PC-9 (cell line): ENCODE data around the gene C11orf52. TPM values are rescaled to one million over a fixed set of nuclear protein-coding genes. Genes with fewer than 3 reads are reported as not detected.
A peak's percentile ranks its signal among the peaks of the same experiment; 100 is the strongest.

ENCODE experiments used
- BruUV-seq: library from RNA; stranded (reverse); fragments of 400-500 nt; replicated peaks from 2 replicates; lab custom pipeline; 2021; lab: Mats Ljungman, UMichigan
- CTCF ChIA-PET: fragments of 300-600 bp; sonication (Branson Sonifier 250); formaldehyde crosslinking; loops from one replicate; lab custom pipeline; 2022; ENCODE audit warnings: antibody characterized with exemption; lab: Charles Lee
- POLR2A ChIA-PET: fragments of 300-600 bp; sonication (Branson Sonifier 250); formaldehyde crosslinking; loops from one replicate; lab custom pipeline; 2022; ENCODE audit warnings: antibody characterized with exemption; ENCODE audit not compliant: unreplicated experiment; lab: Charles Lee
- DNase-seq, 2 experiments: peaks; one replicate each; pipeline versions ENCODE4 v3.0.0 to v3.0.0-alpha.2; 2015 to 2022; ENCODE audit warnings: mixed read lengths in 1 of 2
- H2AFZ ChIP-seq: fragments of 200-600 bp; sonication (generic); 2 replicates; pipeline ENCODE4 v1.8.1; 2017; ENCODE audit warnings: antibody characterized with exemption
- H3F3A ChIP-seq: fragments of 200-600 bp; sonication (generic); 2 replicates; pipeline ENCODE4 v1.8.1; 2017; ENCODE audit warnings: antibody characterized with exemption, mild to moderate bottlenecking, low read depth; ENCODE audit not compliant: insufficient read depth
- H3K27ac ChIP-seq: fragments of 200-600 bp; sonication (generic); 2 replicates; pipeline ENCODE4 v1.6.1; 2016; ENCODE audit warnings: mixed run types
- H3K27me3 ChIP-seq: fragments of 200-600 bp; sonication (generic); 2 replicates; pipeline ENCODE4 v1.6.1; 2016; ENCODE audit warnings: low read depth, mixed run types; ENCODE audit not compliant: insufficient read depth
- H3K36me3 ChIP-seq: fragments of 200-600 bp; sonication (generic); 2 replicates; pipeline ENCODE4 v1.6.1; 2016; ENCODE audit warnings: low read depth, mixed run types
- H3K4me1 ChIP-seq: fragments of 200-600 bp; sonication (generic); replicated peaks from 2 replicates; pipeline ENCODE4 v1.6.1; 2016; ENCODE audit warnings: mixed run types; ENCODE audit not compliant: insufficient read depth
- H3K4me2 ChIP-seq: fragments of 200-600 bp; sonication (generic); 2 replicates; pipeline ENCODE4 v1.6.1; 2017; ENCODE audit warnings: mixed run types
- H3K4me3 ChIP-seq: fragments of 200-600 bp; sonication (generic); 2 replicates; pipeline ENCODE4 v1.6.1; 2016; ENCODE audit warnings: mixed run types
- H3K79me2 ChIP-seq: fragments of 200-600 bp; sonication (generic); 2 replicates; pipeline ENCODE4 v1.6.1; 2017; ENCODE audit warnings: low read depth, mixed run types
- H3K9me2 ChIP-seq: fragments of 200-600 bp; sonication (generic); 2 replicates; pipeline ENCODE4 v1.8.1; 2017; ENCODE audit warnings: mild to moderate bottlenecking; ENCODE audit not compliant: insufficient read depth
- H3K9me3 ChIP-seq: fragments of 200-600 bp; sonication (generic); 2 replicates; pipeline ENCODE4 v1.8.1; 2016; ENCODE audit warnings: low read depth; ENCODE audit not compliant: insufficient read depth
- H4K20me1 ChIP-seq: fragments of 200-600 bp; sonication (generic); 2 replicates; pipeline ENCODE4 v1.8.1; 2017; ENCODE audit not compliant: insufficient read depth
- CTCF ChIP-seq: fragments of 200-600 bp; sonication (generic); conservative IDR thresholded peaks from 2 replicates; pipeline ENCODE4 v1.6.1; 2017; ENCODE audit warnings: mixed run types, antibody characterized with exemption, mild to moderate bottlenecking, moderate library complexity
- EZH2 ChIP-seq: fragments of 200-600 bp; sonication (generic); IDR thresholded peaks from 2 replicates; pipeline ENCODE4 v1.8.0; 2017; ENCODE audit warnings: antibody characterized with exemption, low read depth
- intact Hi-C: fragments of 100-400 bp; cut with micrococcal nuclease; formaldehyde crosslinking; loops from one replicate; pipeline ENCODE4 v1.10.0; 2022; ENCODE audit not compliant: unreplicated experiment
- total RNA-seq: library from RNA; stranded (reverse); gene quantifications from 2 replicates; pipeline ENCODE4 v1.2.3, GENCODE V29; 2021

C11orf52 gene
- total RNA-seq, 1 experiment from 2014 or later = 6.4 TPM

GRCh38 chr11:111916768-111917167 lies 1.9 kb upstream of the C11orf52 start:
- CTCF ChIA-PET = no interaction called here
- BruUV-seq = no TSS peak

GRCh38 chr11:111917312-111917711 lies 1.4 kb upstream of the C11orf52 start:
- no peak overlapping the region for H3K4me3 ChIP-seq
- POLR2A ChIA-PET = no interaction called here
- H3F3A ChIP-seq = peaks cover 22% of the 10 kb centered on the region
- no peak overlapping the region for H2AFZ ChIP-seq
- H3K4me2 ChIP-seq = no peak overlapping the region
- H3K27ac ChIP-seq = no peak overlapping the region
- no TSS peak for BruUV-seq
- no peaks in the 10 kb centered on the region for H3K79me2 ChIP-seq
- peaks cover 3% of the 10 kb centered on the region; the same call in 1 of the 2 replicates for H3K9me2 ChIP-seq
- H3K36me3 ChIP-seq = no peaks in the 10 kb centered on the region
- intact Hi-C loops = no loop called here
- H4K20me1 ChIP-seq = no peaks in the 10 kb centered on the region
- H3K4me1 ChIP-seq = peaks cover 20% of the 10 kb centered on the region
- TF ChIP-seq CTCF = no peak
- no peak for TF ChIP-seq EZH2
- no peaks in the 10 kb centered on the region for H3K27me3 ChIP-seq
- no peaks in the 10 kb centered on the region for H3K9me3 ChIP-seq
- CTCF ChIA-PET = interaction anchor here (0.7 kb wide), 1 partner anchor 180 kb away, joined by 4 read pairs; no protein-coding TSS in a partner anchor
- DNase-seq = no peak

More at GRCh38 chr11:111916768-111917167, 1.9 kb upstream of the C11orf52 start:
- POLR2A ChIA-PET = no interaction called here
- no peak for DNase-seq
- H3K79me2 ChIP-seq = no peaks in the 10 kb centered on the region
- no peak overlapping the region for H2AFZ ChIP-seq
- no peak overlapping the region for H3K4me2 ChIP-seq
- TF ChIP-seq CTCF (no peak), EZH2 (no peak)
- peaks cover 19% of the 10 kb centered on the region; the same call in 1 of the 2 replicates for H3F3A ChIP-seq
- H3K9me3 ChIP-seq = no peaks in the 10 kb centered on the region
- H3K4me3 ChIP-seq = no peak overlapping the region
- no peak overlapping the region for H3K27ac ChIP-seq
- intact Hi-C loops = no loop called here
- H3K4me1 ChIP-seq = peaks cover 23% of the 10 kb centered on the region
- no peaks in the 10 kb centered on the region for H3K27me3 ChIP-seq
- H3K9me2 ChIP-seq = peaks cover 3% of the 10 kb centered on the region; the same call in 1 of the 2 replicates
- H3K36me3 ChIP-seq = no peaks in the 10 kb centered on the region
- H4K20me1 ChIP-seq = no peaks in the 10 kb centered on the region

DNA sequence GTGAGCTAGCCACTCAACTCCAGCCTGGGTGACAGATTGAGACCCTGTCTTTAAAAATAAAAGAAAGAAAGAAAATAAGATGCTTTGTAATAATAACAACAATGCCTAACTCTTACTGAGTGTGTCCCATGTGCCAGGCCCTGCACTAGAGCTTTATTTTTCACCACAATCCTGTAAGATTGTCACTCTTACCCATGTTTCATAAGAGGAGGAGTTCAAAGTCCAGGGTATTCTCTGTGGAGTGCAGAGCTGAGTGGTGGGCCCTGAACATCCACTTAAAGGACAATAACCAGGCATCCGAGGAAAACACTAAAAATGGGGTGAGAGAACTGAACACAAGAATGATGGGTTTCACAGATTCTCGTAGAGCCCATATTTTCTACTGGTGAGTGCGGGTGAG lies 925 bp upstream of the C11orf52 start:
- peak overlapping the region; percentile 74 for H3K4me2 ChIP-seq
- no peak for DNase-seq
- CTCF ChIA-PET = interaction anchor here (0.7 kb wide), 1 partner anchor 180 kb away, joined by 4 read pairs; no protein-coding TSS in a partner anchor

More for the DNA sequence above, 925 bp upstream of the C11orf52 start:
- Histone ChIP-seq H3K4me1 (peaks cover 25% of the 10 kb centered on the region), H4K20me1 (no peaks in the 10 kb centered on the region), H3K9me3 (no peaks in the 10 kb centered on the region), H2AFZ (peak overlapping the region; percentile 73; the same call in 1 of the 2 replicates), H3F3A (peaks cover 27% of the 10 kb centered on the region), H3K79me2 (no peaks in the 10 kb centered on the region), H3K9me2 (peaks cover 3% of the 10 kb centered on the region; the same call in 1 of the 2 replicates), H3K27ac (peak overlapping the region; percentile 66), H3K36me3 (no peaks in the 10 kb centered on the region), H3K4me3 (no peak overlapping the region), H3K27me3 (no peaks in the 10 kb centered on the region)
- POLR2A ChIA-PET = no interaction called here
- TF ChIP-seq CTCF (no peak), EZH2 (no peak)
- no TSS peak for BruUV-seq
- intact Hi-C loops = loop anchor here (2.0 kb wide), 1 partner anchor 39 kb away; the partner anchor contains the start of genes CFAP68 and FDXACB1
